GM23248 (cell line): ENCODE data around the gene MAP3K5. TPM values are rescaled to one million over a fixed set of nuclear protein-coding genes. Genes with fewer than 3 reads are reported as not detected.

ENCODE experiments used
- DNase-seq: peaks from one replicate; pipeline ENCODE4 v3.0.0-alpha.2; 2015
- H2AFZ ChIP-seq: fragments of 200-600 bp; sonication (generic); 2 replicates; pipeline ENCODE4 v1.6.1; 2016; ENCODE audit warnings: antibody characterized with exemption
- H3F3A ChIP-seq: fragments of 200-600 bp; sonication (generic); 2 replicates; pipeline ENCODE4 v1.6.1; 2016; ENCODE audit warnings: mild to moderate bottlenecking, antibody characterized with exemption, mixed run types; ENCODE audit not compliant: insufficient read depth
- H3K27ac ChIP-seq: fragments of 200-600 bp; sonication (generic); 2 replicates; pipeline ENCODE4 v1.5.1; 2016; ENCODE audit warnings: mild to moderate bottlenecking
- H3K27me3 ChIP-seq: fragments of 200-600 bp; sonication (generic); replicated peaks from 2 replicates; pipeline ENCODE4 v1.6.1; 2016; ENCODE audit warnings: mild to moderate bottlenecking; ENCODE audit not compliant: insufficient read depth
- H3K36me3 ChIP-seq: fragments of 200-600 bp; sonication (generic); 2 replicates; pipeline ENCODE4 v1.6.1; 2016; ENCODE audit warnings: low read depth, mild to moderate bottlenecking
- H3K4me1 ChIP-seq: fragments of 200-600 bp; sonication (generic); 2 replicates; pipeline ENCODE4 v1.6.1; 2016; ENCODE audit warnings: mild to moderate bottlenecking; ENCODE audit not compliant: insufficient read depth
- H3K4me2 ChIP-seq: fragments of 200-600 bp; sonication (generic); one replicate; pipeline ENCODE4 v1.6.1; 2016; ENCODE audit warnings: mild to moderate bottlenecking; ENCODE audit not compliant: unreplicated experiment
- H3K4me3 ChIP-seq: fragments of 200-600 bp; sonication (generic); 2 replicates; pipeline ENCODE4 v1.5.1; 2016; ENCODE audit warnings: mild to moderate bottlenecking
- H3K79me2 ChIP-seq: fragments of 200-600 bp; sonication (generic); 2 replicates; pipeline ENCODE4 v1.6.1; 2016; ENCODE audit warnings: mild to moderate bottlenecking; ENCODE audit not compliant: insufficient read depth
- H3K9ac ChIP-seq: fragments of 200-600 bp; sonication (generic); 2 replicates; pipeline ENCODE4 v1.6.1; 2016; ENCODE audit warnings: mild to moderate bottlenecking
- H3K9me2 ChIP-seq: fragments of 200-600 bp; sonication (generic); 2 replicates; pipeline ENCODE4 v1.6.1; 2016; ENCODE audit warnings: mixed run types, mild to moderate bottlenecking, moderate library complexity; ENCODE audit not compliant: insufficient read depth
- H3K9me3 ChIP-seq: fragments of 200-600 bp; sonication (generic); one replicate; pipeline ENCODE4 v1.6.1; 2017; ENCODE audit warnings: low read depth
- H4K20me1 ChIP-seq: fragments of 200-600 bp; sonication (generic); 2 replicates; pipeline ENCODE4 v1.6.0; 2016; ENCODE audit not compliant: insufficient read depth
- EZH2 ChIP-seq: fragments of 200-600 bp; sonication (generic); IDR thresholded peaks from 2 replicates; pipeline ENCODE4 v1.6.1; 2018; ENCODE audit warnings: antibody characterized with exemption, mild to moderate bottlenecking; ENCODE audit not compliant: insufficient read depth, poor library complexity, severe bottlenecking
- EZH2phosphoT487 ChIP-seq: fragments of 200-600 bp; sonication (generic); IDR thresholded peaks from 2 replicates; pipeline ENCODE4 v1.6.1; 2018; ENCODE audit warnings: antibody characterized with exemption, moderate library complexity, mild to moderate bottlenecking, low read depth; ENCODE audit not compliant: insufficient read depth
- WGBS, 2 experiments: methylation state at CpG; one replicate each; pipeline ENCODE4 v1.1.6; 2015 to 2017; ENCODE audit warnings: low lambda C conversion rate in 2 of 2, low coverage in 1 of 2; ENCODE audit errors: missing lambda C conversion rate in 2 of 2; 5-methylcytosine and 5-hydroxymethylcytosine counted together
- in situ Hi-C: fragments of 300-500 bp; cut with MboI; formaldehyde crosslinking; loops from 2 replicates; pipeline ENCODE4 v1.15.0; 2020
- polyA plus RNA-seq: library from polyadenylated mRNA; unstranded; fragments of >200 nt; fragmentation: Nextera tagmentation; extraction: Ambion mirVana; gene quantifications from 2 replicates; pipeline ENCODE4 v1.2.1, GENCODE V29; 2016
- total RNA-seq: library from RNA; depleted of rRNA; stranded (reverse); fragments of >200 nt; shearing (Covaris generic); gene quantifications from 2 replicates; pipeline ENCODE4 v1.2.3, GENCODE V29; 2014

MAP3K5 gene
- total and polyA plus RNA-seq, 2 experiments from 2014 or later, result 1.4 to 4.1 TPM

DNA sequence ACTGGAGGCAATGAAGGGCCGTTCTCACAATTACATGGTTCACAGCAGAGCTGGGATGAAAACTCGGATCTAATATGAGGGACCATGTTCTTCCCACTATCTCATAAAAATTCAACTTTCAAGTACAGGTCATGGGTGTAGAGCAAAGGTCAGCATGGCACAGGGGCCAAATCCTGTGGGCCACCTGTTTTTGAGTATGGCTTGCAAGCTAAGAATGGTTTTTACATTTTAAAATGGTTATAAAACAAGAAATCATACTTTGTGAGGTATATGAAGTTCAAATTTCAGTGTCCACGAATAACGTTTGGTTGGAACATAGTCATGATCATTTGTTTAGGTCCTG, 4.6 kb downstream of the MAP3K5 start:
- TF ChIP-seq EZH2phosphoT487 (no peak), EZH2 (no peak)
- Histone ChIP-seq H3K27me3 (no peaks in the 10 kb centered on the region), H3K9me3 (no peaks in the 10 kb centered on the region), H3K4me1 (peaks cover 33% of the 10 kb centered on the region), H3K36me3 (no peaks in the 10 kb centered on the region), H3K79me2 (peaks cover 22% of the 10 kb centered on the region; the same call in 1 of the 2 replicates), H4K20me1 (no peaks in the 10 kb centered on the region), H3K27ac (peak overlapping the region; percentile 63), H2AFZ (no peak overlapping the region), H3K9me2 (no peaks in the 10 kb centered on the region), H3K4me3 (peak overlapping the region; percentile 47), H3K4me2 (peak overlapping the region; percentile 75), H3F3A (peaks cover 41% of the 10 kb centered on the region), H3K9ac (no peak overlapping the region; the same call in 1 of the 2 replicates)
- in situ Hi-C loops, result loop anchor here (10.0 kb wide), 1 partner anchor 143 kb away; no protein-coding TSS in a partner anchor
- WGBS, 2 experiments, result 38 to 40% methylated on average over 4 of the region's 4 CpGs
- DNase-seq, result no peak

DNA sequence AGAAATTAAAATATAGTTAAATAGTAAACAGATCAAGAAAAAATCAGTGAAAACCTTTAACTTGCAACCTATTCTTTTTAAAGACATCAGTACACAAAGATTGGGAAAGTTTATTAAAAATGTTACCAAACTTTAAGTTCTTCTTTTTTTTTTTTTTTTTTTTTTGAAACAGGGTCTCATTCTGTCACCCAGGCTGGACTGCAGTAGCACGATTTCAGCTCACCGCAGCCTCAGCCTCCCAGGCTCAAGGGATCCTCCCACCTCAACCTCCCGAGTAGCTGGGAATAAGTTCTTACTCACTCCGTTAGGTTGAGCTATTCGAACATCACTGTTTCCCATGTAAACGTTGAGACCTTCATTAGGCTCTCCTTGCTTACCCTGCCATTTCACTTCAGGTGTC, 5.6 kb downstream of the MAP3K5 start:
- H3K9ac ChIP-seq, result no peak overlapping the region
- H3K27me3 ChIP-seq, result no peaks in the 10 kb centered on the region
- H3K27ac ChIP-seq, result no peak overlapping the region
- DNase-seq, result no peak
- TF ChIP-seq EZH2phosphoT487, result no peak
- no peak for TF ChIP-seq EZH2
- no peak overlapping the region for H3K4me2 ChIP-seq
- H3K79me2 ChIP-seq, result peaks cover 22% of the 10 kb centered on the region; the same call in 1 of the 2 replicates
- no peaks in the 10 kb centered on the region for H3K9me3 ChIP-seq
- in situ Hi-C loops, result loop anchor here (10.0 kb wide), 1 partner anchor 142 kb away; no protein-coding TSS in a partner anchor
- no peak overlapping the region for H3K4me3 ChIP-seq
- H3F3A ChIP-seq, result peaks cover 48% of the 10 kb centered on the region
- H3K9me2 ChIP-seq, result no peaks in the 10 kb centered on the region
- 94 to 96% methylated on average over 6 of the region's 6 CpGs for WGBS, 2 experiments
- H4K20me1 ChIP-seq, result no peaks in the 10 kb centered on the region
- peaks cover 43% of the 10 kb centered on the region for H3K4me1 ChIP-seq
- H2AFZ ChIP-seq, result no peak overlapping the region
- no peaks in the 10 kb centered on the region for H3K36me3 ChIP-seq

DNA sequence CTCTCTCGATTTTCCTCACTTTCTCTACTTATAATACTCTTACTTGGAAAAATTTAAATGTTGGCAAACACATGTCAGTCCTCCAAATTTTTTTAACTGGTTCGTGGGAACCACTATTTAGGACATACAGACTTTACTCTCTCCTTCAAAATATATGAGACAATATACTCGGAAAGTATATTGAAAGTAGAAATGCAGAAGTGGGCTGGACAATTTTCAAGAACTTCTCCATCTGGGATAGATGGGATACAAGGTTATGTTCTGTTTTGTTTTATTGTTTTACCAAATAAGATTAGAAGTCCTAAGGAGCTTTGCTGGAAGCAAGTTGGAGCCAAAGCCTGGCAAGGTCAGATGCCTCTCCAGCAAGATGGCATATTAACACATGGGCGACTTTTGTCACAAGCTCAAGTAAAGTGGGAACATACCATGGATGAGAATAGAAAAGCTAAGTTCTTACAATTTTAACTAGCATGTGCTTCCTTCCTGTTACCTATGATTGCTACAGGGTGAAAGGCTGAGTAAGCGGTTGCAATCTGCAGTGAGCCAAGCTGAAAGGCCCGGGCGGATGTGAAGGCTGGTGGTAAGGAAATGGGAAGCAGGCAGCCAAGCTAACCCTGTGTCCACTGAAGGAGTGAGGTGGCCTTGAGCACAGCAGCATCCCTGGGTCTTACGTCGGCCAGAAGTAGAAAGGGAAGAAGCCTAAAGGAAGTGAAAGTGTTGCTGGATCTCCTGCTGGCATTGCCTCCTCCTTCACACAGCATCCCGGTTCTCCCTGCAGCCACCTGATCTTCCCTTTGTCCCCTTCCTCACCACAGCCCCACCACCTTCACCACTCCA, 7.1 kb downstream of the MAP3K5 start:
- WGBS, 2 experiments, result 87 to 90% methylated on average over 10 of the region's 10 CpGs
- Histone ChIP-seq H3K36me3 (no peaks in the 10 kb centered on the region), H4K20me1 (no peaks in the 10 kb centered on the region), H3K4me1 (peaks cover 35% of the 10 kb centered on the region), H3K4me3 (no peak overlapping the region), H3K27ac (no peak overlapping the region), H3K27me3 (no peaks in the 10 kb centered on the region), H2AFZ (no peak overlapping the region), H3K9ac (no peak overlapping the region), H3K79me2 (peaks cover 22% of the 10 kb centered on the region; the same call in 1 of the 2 replicates), H3F3A (peaks cover 37% of the 10 kb centered on the region), H3K4me2 (no peak overlapping the region), H3K9me3 (no peaks in the 10 kb centered on the region), H3K9me2 (no peaks in the 10 kb centered on the region)
- in situ Hi-C loops, result loop anchor here (10.0 kb wide), 1 partner anchor 140 kb away; no protein-coding TSS in a partner anchor
- TF ChIP-seq EZH2 (no peak), EZH2phosphoT487 (no peak)
- DNase-seq, result no peak

DNA sequence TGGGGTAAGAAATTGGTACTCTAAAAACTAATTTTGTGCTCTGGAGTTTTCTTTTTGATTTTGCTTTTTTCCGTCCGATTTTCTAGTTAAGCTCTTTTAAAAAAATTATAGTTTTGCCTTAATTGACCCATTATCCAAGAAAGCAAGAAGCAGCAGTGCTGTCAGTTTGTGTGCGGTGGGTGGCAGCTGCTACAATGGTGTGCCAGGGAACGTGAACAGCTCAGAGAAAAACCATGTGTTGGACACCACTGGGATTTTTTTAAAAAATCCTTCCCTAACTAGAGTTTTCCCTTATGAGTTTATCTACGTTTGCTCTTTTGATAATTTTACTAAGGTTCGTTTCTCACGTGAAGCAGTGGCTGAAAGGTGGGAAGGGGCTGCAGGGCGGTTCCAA, 8.0 kb downstream of the MAP3K5 start:
- DNase-seq, result no peak
- no peak overlapping the region for H3K27ac ChIP-seq

More for the DNA sequence above, 8.0 kb downstream of the MAP3K5 start:
- Histone ChIP-seq H3K4me2 (no peak overlapping the region), H3F3A (peaks cover 34% of the 10 kb centered on the region), H3K4me1 (peaks cover 35% of the 10 kb centered on the region), H3K79me2 (peaks cover 22% of the 10 kb centered on the region; the same call in 1 of the 2 replicates), H3K9me2 (no peaks in the 10 kb centered on the region), H4K20me1 (no peaks in the 10 kb centered on the region), H2AFZ (no peak overlapping the region), H3K4me3 (no peak overlapping the region), H3K9ac (no peak overlapping the region), H3K36me3 (no peaks in the 10 kb centered on the region), H3K27me3 (no peaks in the 10 kb centered on the region), H3K9me3 (no peaks in the 10 kb centered on the region)
- in situ Hi-C loops, result loop anchor here (10.0 kb wide), 1 partner anchor 139 kb away; no protein-coding TSS in a partner anchor
- TF ChIP-seq EZH2, result no peak
- TF ChIP-seq EZH2phosphoT487, result no peak
- WGBS, 2 experiments, result 95 to 96% methylated on average over 8 of the region's 8 CpGs
